DMS79 treated with DMSO at 0.1 percent for 48 hours (cell line): Measurements from ENCODE around the gene TUBE1.
"Not testable (repeated sequence)": the region's sequence is repeated elsewhere in the genome, so short reads cannot be mapped to it uniquely, and the experiment has no call there.

ENCODE experiments used
- DNase-seq: peaks from one replicate; lab custom pipeline; 2025; lab: John Stamatoyannopoulos, UW

The TUBE1 gene

DNA sequence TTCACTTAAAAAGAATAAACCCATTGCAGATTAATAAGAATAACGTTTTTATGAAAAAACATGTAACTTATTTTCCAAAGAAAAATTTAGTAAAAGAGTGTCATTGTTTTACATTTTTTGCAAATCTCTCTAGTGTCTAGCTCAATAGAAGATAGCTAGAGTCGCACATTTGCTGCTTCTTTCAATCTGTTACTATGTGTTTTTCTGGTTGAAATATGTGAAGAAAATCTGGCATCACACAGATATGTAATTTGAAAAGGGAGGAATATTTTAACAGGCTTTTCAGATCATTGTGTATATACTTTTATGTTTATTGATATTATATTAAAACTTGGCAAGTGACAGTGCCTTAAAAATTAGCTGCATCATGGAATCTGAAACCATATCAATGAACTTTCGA is 24.3 kb downstream of the TUBE1 start:
- no peak for DNase-seq

DNA sequence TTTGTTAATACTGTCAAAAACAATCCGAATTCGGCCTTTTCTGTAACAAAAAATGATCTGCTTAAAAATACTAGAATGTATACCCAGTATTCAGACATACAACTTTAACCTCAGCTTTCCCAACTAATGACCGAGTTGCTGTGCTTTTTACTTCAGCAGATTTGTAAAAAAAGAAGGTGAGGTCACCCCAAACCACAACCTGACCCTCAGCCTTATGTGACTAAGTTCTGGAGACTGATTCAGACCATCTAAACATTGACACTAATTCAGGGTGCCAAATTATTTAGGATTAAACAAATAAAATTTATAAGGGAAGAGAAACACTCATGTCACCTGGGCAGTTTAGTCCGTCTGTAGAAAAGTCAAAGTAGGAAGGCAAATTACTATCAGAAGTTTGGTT is 25.7 kb downstream of the TUBE1 start:
- DNase-seq, result no peak

DNA sequence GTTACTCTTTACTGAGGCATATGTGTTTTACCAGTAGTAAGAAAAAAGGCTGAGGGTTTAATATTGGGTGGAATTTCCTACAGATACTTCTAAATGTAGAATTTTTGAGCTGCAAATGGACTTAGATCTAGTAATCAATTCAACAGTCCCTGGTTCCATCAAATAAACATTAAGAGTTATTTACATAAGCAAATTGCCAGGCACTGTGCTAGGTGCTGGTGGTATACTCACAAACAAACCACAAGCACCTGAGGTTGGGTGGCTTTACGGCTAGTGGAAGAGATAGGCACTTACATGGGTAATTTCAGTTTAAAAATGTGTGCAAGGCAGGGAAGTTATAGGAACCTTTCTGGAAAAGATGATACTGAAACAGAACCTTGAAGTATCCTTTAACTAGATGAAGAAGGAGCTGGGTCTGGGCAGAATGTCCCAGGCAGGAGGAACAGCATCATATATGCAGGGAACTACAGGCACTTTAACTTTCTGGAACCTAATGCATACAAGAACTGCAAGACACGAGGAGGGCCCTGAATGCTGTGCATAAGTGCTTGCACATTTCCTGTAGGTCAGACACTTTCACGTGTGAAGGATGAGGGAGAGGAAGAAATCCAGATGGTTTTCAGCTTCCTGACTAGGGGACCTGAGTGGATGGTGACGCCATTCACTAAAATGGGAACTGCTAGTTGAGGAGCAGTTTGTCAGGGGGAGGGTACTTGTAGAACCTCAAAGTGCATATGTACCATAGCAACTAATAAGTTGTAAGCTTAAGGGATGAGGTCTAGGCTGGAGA is 28.8 kb downstream of the TUBE1 start:
- DNase-seq, result no peak

DNA sequence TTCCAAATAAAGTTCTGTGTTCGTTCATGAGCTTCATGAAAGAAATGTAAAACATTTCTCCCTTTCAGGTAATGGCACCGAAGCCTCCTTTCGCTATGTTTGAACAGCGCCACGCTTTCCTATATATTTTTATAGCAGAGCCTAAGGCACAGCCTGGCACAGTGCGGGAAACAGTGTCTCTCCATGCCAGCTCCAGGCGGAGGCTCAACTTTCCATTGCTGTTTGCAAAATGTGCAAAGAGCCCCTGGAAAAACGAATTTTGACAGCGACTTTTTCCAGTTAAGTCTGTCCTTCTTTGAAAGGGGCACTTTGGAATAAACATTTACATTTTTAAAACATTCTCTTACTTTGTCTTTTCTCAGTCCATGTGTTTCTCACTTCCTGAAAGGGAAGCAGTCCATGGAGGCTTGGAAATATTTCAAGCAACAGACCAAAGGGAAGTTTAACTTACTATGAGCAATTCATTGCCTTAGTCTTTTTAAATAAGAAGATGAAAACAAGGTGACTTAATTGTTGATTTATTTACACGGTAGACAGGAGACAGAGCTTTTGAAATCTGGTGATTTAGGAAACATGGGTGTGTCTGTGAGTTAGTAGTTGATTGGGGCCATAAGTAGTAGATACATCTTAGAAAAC is 32.6 kb downstream of the TUBE1 start:
- no peak for DNase-seq

DNA sequence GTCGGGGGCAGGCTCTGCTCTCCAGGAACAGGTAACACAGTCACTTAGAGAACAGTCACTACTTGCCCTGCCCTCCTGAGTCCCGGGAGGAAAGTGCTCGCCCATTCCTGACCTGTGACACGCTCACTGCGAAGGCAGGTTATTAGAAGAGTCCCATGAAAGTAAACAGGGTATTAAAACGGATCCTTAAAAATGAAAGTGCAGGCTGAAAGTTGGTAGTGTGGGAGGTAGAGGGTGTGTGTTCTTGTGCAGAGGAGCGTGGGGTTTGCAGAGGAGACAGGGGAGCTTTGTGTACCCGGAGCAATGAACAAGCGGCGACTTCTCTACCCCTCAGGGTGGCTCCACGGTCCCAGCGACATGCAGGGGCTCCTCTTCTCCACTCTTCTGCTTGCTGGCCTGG is 33.3 kb downstream of the TUBE1 start, which contains the start of gene CCN6:
TSS of gene CCN6 (plus strand) at position 104 of the 400 bp plus-strand sequence. CDS start at position 358, 254 bp downstream.
- no peak for DNase-seq

DNA sequence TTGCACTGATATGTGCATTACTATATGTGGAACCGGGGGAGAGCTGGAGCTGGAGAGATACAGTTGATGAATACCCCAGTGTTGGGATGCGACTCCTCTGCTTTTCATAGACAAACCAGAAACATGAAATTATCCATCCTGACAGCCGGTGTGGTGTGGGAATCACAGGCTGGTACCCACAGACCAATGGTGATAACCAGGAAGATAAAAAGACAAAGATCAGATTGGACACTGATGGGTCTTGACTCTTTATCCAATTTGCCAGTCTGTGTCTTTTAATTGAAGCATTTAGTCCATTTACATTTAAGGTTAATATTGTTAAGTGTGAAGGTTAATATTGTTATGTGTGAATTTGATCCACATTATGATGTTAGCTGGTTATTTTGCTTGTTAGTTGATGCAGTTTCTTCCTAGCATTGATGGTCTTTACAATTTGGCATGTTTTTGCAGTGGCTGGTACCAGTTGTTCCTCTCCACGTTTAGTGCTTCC is 36.0 kb downstream of the TUBE1 start:
- DNase-seq, result not testable (repeated sequence)

DNA sequence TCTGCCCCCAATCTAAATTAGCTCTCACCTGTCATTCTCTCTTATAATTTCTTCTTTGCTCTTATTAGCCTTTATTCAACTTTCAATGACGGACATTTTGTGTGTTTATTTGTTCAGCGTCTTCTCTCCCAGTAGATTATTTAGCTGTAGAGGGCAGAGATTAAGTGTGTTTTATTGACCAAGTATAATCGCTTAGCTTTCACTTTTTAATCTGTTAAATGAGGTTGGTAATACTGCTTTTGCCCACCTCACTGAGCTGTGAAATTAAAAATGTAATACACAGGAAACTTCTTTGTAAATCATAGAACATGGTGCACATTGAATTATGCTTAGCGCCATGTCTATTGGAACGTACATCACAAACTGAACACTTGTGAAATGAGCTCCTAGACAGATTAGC is 36.9 kb downstream of the TUBE1 start:
- DNase-seq, result no peak

DNA sequence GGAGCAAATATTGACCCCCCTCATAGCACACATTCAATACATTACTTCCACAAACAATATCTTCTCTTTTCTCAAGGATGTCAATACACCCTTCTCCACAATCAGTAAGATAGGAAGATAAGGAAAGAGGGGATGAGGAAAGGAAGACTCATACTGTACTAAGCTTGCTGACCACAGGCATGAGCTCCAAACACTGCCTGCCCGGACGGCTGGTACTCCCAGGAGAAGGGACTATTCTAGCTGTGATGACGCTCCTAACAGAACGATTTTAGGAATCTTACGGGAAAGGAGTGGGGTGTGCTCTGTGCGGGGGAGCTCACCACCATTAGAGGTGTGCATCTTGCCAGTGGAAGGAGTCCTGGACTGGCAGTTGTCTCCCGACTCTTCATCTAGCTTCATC is 37.3 kb downstream of the TUBE1 start:
- DNase-seq, result no peak

DNA sequence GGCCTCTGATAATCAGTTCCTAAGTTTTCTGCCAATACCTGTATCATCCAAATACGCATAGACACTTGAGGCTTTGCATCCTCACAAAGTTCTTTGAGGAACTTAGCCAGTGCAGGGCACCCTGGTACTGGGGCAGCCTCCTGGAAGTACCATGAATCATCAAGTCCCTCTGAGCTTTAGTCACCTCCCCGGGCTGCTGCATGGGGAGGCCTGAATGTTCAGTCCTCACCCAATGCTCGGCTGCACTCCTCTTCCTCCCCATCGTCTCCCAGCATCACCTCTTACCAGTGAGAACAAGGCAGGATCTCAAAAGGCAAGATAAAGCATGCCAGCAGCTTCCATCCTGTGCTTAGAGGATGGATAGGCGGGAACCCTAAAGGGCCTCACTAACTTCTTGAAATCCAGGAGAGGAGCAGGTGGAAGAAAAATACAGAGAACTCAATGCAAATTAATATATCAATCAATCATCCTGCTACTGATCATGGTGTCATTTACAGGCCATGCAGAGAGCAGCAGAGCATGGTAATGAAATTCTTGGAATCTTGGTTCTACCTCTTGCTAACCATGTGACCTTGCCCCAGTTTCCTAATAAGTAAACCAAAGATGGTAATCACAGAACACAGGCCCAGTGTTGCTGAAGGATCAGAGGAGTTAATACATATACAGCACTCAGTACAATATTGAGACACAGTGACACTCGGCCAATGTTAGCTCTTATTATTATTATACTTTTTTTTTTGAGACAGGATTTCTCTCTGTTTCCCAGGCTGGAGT is 38.1 kb downstream of the TUBE1 start:
- no peak for DNase-seq

DNA sequence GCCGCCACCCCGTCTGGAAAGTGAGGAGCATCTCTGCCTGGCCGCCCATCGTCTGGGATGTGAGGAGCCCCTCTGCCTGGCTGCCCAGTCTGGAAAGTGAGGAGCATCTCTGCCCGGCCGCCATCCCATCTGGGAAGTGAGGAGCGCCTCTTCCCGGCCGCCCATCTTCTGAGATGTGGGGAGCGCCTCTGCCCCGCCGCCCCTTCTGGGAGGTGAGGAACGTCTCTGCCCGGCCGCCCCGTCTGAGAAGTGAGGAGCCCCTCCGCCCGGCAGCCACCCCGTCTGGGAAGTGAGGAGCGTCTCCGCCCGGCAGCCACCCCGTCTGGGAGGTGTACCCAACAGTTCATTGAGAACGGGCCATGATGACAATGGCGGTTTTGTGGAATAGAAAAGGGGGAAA is 39.8 kb downstream of the TUBE1 start:
- not testable (repeated sequence) for DNase-seq

DNA sequence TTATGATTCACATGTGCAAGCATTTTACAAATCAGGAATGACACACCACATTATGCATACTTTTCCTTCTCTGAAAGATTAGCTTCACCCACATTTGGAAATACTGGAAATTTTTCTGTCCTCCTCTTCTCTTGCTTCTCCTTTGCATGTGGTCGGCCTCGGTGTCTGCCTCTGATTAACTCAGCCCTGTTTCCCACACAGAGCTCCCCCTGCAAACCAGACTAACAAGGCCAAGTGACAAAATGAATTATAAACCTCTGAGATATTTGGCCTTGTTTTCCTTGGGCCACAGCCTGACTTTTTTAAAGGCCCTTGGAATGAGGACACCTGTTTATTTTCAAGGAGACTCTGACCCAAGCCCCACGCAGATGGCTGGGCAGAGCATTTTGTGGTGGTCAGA is 42.4 kb downstream of the TUBE1 start:
- DNase-seq, result no peak

DNA sequence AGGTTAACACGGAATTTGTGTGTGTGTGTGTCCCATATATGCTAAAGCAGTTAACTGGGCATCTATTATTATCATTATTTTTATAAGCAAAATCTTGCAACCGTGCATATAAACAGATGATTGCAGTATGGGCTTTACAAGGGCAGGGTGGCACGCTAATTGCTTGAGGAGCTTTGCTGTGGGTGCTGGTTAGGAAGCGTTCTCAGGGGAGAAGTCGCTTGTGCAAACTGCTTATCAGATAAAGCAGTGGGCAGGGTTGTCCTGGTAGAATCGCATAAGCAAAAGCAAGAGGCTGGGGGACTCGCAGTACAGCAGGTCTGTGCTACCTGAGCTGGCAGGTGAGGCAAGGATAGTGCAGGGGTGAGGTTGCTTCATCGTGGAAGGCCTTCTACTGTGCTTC is 43.1 kb downstream of the TUBE1 start:
- DNase-seq, result no peak

DNA sequence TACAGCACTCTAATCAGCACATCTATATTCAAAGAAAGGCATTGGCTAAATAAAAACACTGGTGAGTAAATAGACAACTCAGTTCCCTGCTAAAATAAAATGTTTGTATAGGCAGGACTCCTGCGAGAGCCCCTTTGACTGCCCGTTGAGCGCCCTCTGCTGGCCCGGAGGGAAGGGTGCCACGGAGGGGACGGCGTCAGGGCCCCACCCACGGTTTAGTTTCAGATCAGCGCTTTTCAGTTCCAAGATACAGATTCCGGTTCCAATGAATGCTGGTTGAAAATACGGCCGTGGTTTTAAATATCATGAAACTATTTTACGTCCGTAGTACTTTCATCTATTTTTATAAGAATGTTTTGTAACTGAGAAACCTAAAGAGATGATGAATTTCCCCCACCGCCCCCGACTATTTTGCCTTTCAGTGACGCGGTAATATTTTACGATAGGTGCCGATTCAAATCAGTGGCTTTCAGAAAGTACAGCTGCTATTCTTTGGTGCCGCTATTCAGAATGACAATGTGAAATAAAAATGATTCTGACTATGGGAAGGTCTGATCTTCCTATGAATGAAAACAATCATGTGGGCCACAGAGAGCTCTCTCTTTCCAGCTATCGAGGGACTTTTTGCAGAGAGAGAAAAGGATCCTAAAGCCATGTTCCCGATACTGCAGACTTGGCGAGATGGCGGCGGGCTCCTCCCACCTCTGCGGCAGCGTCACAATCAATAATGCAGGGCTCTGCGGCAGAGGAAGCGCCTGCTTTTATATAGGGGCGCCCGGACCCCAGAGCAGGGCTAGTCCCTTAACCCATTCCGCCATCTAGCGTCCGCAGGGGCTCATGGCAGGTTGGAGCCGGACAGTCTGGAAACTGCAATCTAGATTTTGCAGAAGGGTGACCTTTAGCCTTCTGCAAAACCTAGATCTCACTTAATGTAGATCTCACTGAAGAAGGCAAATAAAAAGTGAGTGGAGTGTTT is 44.0 kb downstream of the TUBE1 start:
- peak; percentile 94 for DNase-seq

DNA sequence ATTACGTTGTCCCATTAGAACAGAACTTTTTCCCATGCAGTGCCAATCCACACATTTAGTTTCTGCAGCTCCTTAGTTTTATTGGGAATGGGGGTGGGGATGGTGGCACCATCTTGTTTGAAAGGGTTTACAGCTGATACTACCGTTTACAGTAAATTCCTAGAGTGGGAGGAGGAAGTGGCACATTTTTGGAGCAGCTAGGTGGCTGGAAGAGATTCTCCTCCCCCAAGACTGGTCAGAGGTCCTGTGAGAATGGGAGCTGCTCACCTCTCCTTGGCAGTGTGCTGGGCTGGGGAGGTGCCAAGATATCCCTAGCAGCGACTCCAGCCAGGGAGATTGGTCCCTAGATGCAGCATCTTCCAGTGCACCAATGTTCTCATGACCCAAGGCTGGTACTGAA is 45.7 kb downstream of the TUBE1 start:
- no peak for DNase-seq

DNA sequence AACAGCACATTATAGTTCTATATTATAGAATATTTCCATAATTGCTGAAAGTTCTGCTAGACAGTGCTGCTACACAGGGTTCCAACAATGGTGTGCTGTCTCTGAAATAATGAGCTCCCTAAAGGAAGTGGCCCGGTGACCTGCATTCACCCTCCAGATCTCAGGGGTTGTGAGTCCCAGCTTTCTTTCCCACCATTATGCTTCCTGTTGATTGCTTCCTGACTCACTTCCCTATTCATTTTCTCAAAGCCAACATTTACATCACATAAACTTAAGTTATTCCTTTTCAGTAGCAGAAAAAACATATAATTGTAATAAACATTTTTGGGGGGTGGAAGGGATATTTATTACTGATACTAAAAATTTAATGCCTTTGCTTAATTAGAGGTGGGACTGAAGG is 46.3 kb downstream of the TUBE1 start:
- DNase-seq, result no peak

DNA sequence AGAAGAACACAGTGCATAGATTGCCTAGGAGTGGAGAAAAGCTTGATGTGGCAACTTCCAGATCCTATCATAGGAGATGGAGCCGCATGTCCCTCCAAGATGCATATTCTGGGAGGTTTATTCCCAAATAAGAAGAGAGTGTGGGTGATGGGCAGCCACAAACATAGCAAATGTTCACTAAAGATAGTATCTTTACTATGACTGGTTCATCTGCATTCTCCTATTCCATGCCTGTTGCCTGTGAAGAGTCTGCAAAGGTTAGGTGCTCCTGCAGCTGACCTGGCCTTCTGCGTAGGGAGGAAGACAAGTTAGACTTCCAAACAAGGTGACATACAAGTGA is 47.9 kb downstream of the TUBE1 start:
- no peak for DNase-seq

DNA sequence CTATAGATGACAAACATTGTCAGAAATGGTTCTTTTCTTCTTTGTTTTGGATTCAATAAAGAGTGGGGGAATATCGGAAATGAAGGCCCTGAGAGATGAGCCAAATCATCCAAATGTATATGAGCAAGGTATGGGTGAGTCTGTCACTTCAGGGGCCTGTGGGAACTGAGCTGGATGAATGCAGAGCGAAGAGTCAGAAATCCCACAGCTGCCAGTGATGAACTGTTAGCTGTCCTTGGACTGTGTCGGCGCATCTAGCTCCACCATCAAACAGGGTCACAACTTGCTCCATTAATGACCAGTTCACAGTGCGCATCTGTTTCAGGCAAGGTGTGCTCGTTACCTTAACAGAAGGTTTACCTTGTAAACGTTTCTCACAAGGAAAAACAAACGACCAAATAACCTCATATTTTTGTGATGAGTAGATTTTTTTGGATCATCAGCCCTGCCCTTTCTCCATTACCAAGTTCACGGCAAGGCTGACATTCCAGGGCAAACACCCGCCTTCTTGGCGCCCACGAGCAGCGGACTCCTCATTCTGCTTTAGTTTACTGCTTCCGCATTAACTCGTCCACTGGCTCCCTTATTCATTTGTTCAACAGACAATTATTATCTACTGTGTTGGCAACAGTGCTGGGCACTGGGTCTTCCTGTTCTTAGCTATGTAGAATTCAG is 48.4 kb downstream of the TUBE1 start:
- no peak for DNase-seq

DNA sequence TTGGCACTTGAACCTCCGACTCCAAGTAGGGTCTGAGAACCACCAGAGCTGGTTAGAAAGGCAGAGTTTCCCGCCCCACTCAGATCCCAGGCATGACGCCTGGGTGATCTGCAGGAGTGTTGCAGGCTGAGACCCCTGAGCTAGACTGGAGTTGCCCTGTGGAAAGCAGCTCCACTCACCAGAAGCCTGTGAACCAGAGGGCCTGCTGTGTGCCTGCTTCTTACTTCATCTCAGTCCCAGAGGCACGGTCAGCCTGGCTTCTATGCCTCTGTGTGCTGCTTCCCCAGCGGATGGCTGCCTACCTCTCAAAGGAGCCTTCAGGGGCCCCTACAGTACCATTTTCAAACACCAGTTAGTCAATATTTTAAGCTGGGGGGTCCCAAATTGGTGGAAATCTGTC is 49.0 kb downstream of the TUBE1 start:
- no peak for DNase-seq

DNA sequence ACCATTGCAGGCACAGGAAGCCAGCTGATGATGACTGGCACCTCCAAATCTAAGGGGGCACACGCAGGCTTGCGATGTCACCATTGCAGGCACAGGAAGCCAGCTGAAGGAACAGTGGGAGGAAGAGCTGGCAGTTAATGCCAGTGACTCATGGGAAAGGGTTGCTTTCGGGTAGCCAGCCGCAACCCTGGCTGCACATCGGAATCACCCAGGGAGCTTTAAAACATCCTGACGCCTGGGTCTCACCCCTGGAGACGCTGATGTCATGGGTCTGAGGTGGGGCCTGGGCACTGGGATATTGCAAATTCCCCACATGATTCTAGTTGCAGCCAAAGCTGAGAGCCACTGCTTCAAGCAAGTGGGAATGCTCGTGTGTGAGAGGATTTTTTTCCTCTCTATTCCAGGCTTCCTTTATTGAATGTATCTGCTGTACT is 49.5 kb downstream of the TUBE1 start:
- DNase-seq, result no peak

DNA sequence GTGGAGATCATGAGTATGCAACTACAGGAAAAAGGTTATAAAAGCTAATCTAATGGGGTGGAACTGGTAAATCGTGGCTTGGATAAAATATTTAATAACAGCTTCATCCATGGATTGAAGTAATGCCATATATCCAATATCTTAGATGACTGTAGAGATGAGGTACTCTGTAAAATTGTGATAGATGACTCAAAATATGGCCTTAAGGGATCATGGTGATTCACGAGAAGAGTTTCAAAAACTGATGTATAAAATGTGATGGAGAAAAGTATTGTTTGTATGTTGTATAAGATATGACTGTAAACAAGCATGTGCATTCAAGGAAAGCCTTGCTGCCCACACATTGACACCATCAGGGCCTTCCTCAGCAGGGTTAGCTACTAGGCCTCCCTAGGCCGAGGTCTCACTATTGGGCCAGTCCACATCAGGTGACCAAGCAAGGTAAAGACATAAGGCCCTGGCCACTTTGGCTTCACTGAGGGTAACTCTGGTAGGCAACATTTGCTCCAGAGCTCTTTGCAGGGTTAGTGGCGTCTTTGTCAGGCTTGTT is 51.1 kb downstream of the TUBE1 start:
- DNase-seq, result no peak

DNA sequence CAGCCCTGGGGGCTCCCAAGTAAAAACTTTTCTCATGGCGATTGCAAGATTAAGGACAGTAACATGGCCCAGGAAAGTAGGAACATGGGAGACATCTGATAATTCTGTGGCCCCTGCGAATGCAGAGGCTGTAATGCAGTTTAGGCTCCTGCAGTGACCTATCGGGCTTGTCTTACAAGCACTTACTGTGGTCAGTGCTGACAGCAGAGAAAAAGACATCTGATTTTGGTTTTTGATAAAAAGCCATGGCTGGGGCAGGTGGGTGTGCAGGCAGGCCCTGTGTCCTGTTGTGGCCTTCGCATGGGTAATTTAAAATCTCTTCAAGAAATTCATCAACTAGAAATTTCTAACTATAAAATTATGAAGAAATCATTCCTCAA is 52.7 kb downstream of the TUBE1 start:
- DNase-seq, result no peak
